ENCODE measurements around the gene FGF14.

DNA sequence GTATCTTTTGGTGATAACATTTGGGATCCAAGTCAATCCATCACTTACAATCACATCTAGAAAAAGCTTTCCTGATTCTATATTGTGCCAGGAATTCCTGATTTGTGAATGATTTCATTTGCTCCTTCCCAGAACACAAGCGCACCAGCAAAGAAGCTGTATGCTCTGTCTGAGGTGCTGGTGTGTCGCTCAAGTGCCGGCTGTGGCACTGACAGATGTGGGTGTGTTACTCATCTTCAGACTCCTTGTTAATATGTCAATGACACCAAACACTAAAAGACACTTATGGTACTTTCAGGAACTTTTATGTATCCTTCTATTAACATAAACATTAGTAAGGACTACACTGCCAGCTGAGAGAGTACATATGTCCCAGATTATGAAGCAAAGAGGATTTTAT, 520.3 kb downstream of the FGF14 start:
- TF ChIP-seq, protein P1, sequence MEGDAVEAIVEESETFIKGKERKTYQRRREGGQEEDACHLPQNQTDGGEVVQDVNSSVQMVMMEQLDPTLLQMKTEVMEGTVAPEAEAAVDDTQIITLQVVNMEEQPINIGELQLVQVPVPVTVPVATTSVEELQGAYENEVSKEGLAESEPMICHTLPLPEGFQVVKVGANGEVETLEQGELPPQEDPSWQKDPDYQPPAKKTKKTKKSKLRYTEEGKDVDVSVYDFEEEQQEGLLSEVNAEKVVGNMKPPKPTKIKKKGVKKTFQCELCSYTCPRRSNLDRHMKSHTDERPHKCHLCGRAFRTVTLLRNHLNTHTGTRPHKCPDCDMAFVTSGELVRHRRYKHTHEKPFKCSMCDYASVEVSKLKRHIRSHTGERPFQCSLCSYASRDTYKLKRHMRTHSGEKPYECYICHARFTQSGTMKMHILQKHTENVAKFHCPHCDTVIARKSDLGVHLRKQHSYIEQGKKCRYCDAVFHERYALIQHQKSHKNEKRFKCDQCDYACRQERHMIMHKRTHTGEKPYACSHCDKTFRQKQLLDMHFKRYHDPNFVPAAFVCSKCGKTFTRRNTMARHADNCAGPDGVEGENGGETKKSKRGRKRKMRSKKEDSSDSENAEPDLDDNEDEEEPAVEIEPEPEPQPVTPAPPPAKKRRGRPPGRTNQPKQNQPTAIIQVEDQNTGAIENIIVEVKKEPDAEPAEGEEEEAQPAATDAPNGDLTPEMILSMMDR (IDR thresholded peaks at IDR 0.05; ENCODE audit: extremely low read depth in 1 of 2, insufficient read depth in 1 of 2, low read depth in 1 of 2, low read length in 2 of 2): no peak
- no peak for TF ChIP-seq POLR2AphosphoS5 (IDR thresholded peaks at IDR 0.05; ENCODE audit: insufficient read depth, low read depth, low read length)
- TF ChIP-seq POLR2A (IDR thresholded peaks at IDR 0.05; ENCODE audit: low read depth, low read length): no peak
